HG03097 (cell line): Measurements from ENCODE around the gene NEK9.

Experiments used
- ATAC-seq: cut with Tn5 transposase; IDR thresholded peaks from one replicate; pipeline ENCODE4 v1.9.1; 2021; ENCODE audit not compliant: unreplicated experiment, low FRiP score

NEK9 gene

DNA sequence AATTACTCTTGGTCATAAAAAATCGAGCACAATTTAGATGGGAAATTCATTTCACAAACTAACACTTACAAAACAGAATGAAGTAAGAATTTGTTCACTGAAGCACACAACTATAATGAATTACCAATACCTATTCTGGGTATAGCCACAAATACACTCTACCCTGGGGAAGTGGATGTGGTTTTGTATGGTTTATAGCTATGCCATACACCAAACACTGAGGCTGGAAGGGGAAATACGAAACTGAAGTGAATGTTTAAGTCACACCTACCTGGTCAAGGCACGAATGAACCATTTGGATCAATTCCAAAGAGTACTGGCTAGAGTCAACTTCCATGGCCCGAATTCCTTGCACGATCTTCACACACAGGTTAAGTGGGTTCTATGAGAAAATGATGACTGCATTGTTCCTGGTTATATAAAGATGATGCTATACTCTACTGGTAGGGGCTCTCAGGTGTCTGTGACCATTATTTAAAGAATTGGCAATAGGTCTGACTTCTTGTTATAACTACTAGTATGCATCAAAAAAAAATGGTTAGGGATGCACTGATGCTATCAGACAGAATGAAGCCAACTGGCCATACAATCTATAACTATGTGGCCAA, 12.8 kb downstream of the NEK9 start:
- ATAC-seq: no peak

DNA sequence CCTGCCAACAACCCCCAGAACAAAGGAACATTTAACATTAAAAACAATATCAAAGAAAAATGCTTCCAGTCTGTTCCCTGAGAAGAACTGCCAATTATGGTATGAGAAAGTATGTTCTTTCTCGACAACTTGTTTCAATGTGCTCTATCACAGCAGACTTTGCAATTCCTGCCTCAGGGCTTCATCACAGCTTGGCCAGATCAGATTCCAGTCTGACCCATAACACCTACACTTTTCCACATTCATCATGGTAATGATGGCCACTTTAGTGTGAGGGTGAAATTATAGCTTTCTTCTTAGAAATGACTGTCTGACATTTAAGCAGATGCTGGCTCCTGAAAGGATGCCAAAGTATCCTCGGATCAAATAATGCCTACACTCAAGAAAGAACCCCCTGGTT, 17.0 kb downstream of the NEK9 start:
- ATAC-seq: no peak

- ATAC-seq: no peak
Measured at GRCh38 chr14:75107186-75107585, 19.7 kb downstream of the NEK9 start.

DNA sequence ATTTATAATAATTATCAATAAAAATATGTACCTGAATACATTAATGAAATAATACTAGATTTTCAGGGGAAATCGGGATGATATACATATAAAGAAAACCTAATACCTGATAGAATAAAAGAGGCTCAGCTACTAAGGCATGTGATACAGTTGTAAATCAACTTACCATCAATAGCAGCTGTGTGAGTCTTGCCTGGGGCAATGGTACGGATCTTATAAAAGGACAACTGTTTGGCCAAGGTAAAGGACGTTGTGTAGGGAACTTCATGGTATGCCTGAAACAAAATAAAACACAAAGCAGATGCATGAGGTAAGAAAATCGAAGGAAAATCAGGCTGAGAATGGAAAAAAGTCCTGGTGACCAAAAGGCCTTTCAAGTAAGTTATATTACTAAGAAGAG, 25.4 kb downstream of the NEK9 start:
- no peak for ATAC-seq

DNA sequence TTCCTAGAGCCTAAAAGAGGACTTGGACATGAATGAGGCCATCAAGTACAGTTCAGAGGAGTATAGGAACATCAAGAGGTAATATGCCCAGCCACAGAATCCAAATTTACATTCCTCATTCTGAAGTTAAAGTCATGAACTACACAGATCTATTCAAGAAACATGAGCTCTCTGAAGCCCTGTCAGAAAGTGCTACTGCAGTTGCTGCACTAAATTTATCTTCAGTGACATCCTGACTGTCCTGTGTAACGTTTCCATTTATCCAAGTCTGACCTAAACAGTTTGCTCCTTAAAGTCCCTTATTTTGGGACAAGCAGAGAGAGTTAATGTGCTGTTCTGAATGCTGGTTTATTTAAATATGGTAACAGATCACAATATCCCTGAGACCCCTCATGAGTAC, 28.2 kb downstream of the NEK9 start:
- no peak for ATAC-seq

DNA sequence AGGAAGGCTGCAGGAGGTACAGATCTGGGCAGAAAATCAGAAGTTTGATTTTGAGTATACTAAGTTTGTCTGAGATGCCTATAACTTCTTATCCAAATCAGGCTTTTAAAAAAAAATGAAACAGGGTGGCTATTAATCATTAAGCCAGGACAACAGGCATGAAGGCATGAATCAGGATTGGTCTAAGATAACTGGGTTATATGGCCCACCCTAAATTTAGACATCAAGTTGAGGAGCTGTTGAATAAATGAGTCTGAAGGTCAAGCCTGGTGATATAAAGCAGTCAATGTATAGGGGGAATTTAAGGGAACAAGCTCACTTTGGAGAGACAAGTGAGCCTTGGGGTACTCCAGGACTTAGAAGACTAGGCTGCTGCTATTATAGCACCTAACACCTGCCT, 28.6 kb downstream of the NEK9 start:
- ATAC-seq: no peak

DNA sequence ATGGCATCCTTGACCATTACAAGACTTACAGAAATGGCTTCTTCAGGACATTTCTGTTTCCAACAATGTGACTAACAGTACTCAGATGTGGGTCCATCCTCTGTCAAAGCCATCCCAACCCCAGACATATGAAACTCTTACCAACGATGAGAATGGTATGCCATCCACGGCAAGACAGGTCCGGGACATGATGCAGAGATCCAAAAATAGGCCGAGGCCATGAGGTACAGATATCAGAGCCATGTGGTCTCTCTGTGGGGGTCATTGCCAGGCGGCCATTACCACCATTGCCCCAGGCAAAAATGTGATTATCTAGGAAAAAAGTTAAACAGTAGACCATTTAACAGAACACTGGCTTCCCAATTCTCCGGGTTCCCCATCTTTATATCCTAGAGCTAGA, 29.9 kb downstream of the NEK9 start:
- ATAC-seq: no peak

DNA sequence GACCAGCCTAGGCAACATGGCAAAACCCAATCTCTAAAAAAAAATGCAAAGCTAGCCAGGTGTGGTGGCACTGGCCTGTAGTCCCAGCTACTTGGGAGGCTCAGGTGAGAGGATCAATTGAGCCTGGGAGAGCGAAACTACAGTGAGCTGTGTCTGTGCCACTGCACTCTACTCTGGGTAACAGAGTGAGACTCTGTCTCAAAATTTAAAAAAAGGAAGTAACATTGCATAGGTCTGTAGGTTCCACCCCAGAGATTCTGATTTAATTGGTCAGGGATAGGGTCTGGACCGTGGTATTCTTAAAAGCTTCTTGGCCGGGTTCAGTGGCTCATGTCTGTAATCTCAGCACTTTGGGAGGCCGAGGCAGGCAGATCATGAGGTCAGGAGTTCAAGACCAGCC, 31.2 kb downstream of the NEK9 start:
- no peak for ATAC-seq

GRCh38 chr14:75094896-75095295, 32.0 kb downstream of the NEK9 start:
- ATAC-seq: no peak

- ATAC-seq: no peak
Measured at GRCh38 chr14:75092698-75093097, 34.1 kb downstream of the NEK9 start.

DNA sequence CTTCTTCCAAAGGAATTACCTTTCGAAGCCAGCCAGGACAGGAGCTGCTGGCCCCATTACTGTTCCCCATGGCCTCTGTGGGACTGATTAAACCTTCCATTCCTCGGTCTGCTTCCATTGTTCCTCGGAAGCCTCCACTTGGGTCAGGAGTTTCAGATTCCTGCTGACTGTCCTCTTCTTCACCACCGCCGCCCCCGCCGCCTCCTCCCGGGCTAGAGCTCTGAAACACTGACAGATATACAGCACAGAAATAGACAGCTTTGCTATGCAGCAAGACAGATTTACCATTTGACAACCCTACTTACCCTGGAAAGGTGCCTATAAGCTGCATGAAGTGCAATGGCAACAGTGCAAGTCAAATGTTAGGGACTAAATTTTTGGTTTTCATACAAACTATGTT, 35.6 kb downstream of the NEK9 start:
- ATAC-seq: no peak

GRCh38 chr14:75090353-75090752, 36.5 kb downstream of the NEK9 start:
- no peak for ATAC-seq

GRCh38 chr14:75088566-75089373, 38.1 kb downstream of the NEK9 start:
- ATAC-seq: no peak

DNA sequence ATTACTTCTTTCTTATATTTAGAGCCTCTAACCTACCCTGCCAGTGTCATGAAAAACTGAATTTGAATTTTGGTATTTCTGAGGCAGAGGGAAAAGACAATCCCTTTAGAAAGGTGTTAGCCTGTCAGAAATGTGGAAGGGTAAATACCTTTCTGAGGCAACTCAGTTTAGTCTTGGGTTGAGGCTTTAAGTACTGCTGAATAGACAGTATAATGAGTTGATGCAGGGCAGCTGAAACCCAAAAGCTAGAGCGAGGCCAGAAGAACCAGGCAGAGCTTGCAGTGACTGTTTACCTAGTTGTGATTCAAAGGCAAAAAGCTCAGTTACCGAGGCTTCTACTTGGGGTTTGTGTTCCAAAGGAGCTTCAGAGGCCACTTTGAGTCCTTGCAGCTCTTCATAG, 38.7 kb downstream of the NEK9 start:
- ATAC-seq: no peak

- ATAC-seq: no peak
Measured at GRCh38 chr14:75084513-75084912, 42.3 kb downstream of the NEK9 start.

DNA sequence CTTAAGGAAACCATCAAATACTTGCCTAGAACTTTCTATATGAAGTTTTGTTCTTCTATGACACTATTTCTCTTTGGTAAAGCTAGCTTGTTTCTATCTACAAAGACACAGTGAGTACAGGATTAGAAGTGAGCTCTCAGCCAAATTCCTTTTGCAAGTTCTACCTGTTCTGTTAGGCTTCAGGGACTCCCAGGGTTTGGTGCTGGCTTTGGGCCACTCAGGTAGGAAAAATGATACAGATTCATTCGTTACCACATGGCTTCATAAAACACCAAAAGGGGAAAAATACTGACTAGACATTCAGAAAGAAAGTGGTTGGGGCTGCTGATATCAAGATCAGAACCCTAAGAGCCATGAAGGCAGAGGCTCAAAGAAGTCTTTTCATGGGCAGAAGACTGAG, 43.6 kb downstream of the NEK9 start:
- no peak for ATAC-seq

DNA sequence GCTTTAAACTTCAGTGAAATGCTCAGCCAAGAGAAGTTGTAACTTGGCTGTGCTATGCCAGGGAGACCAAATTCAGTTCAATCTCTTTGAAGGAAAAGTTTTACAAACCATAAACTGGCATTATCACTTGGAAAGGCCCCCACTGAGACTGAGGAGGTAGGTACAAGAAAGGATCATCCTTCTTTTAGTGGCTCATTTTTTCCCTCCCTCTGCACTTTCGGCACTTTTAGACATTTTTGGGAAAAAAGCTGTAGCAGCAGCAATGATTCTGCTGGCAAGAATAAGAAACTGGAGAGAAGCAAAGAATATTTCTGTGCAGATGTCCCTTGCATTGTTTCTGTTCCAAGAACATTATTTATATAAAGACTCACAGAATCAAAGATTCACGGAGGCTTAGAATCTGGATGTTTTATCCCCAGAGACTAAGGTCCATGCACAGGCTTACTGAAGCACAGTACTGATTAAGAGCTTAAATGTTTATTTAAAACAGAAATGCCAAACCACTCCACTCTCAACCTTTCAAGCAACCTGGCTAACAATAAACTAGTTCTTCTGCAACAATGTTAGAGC, 45.1 kb downstream of the NEK9 start:
- no peak for ATAC-seq

DNA sequence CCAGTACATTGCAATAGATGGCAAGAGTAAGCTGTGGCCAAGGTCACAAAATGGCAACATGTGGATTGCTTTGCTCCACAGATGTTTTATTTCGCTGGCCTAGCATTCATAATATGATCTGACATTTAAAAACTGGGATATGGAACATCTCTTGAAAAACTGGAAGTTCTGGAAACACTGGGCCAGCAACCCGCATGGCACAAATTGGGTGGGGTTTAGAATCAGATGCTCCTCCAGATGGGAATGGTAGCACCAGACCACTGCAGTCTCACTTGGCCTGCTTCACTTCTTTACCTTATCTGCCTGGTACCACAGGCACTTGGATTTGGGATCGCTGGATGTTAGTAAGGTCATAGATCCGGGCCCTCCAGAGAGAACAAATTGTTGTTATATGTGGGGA, 47.3 kb downstream of the NEK9 start:
- no peak for ATAC-seq

DNA sequence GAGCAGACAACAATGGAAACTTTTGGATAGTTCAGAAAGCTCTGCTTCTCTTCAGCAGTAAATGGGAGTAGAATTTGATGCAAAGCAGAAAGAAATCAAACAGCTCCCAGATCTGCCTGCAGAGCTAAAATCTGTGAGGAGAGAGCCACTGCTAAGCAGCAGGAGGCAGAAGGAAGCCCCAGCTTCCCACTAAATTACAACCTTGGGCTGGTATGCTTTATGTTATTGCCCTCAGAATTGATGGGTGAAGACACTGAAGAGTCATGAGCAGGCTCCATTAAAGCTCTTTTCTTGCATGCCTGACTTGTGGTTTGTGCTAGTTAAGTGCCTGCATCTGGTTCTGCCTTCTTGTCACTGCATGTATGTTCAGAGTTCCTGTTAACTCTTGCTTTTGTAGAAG, 49.1 kb downstream of the NEK9 start:
- no peak for ATAC-seq

GRCh38 chr14:75070383-75070782, 56.5 kb downstream of the NEK9 start:
- ATAC-seq: no peak

- no peak for ATAC-seq
Measured at GRCh38 chr14:75069811-75070145, 57.1 kb downstream of the NEK9 start.

DNA sequence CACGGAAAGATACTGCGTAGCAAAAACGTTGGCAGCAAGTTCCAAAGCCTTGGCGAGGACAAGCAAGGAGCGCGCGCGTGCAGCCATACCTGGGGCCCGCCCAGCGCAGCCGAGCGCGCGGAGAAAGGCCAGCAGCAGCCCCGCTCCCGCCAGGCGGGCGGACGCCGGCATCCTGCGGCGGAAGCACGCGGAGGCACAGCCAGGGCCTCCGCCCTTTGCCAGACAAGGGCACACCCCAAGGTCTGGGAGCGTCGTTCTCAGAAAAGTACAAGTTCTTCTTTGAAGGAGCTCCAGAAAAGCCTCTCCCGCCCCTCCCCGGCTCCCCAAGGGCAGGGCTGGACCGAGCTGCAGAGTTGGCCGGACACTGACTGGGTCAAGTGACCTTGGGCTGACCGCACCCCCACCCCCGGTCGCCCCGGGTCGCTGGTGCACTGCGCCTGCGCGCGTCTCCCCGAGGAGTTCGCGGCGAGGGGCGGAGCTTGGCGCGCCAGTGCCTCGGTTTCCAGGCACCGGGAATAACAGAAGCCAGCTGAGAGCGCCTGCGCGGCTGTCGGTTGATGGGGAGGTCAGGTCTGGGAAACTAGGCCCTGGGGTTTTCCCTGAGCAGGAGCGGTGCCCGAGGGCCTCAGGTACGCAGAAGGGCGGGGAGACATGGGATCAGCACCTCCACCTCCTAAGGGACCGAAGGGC, 57.6 kb downstream of the NEK9 start, which contains the start of gene ZC2HC1C:
Gene ZC2HC1C (plus strand): TSS at position 521 of the 690 bp plus-strand sequence. CDS start 933 bp downstream, outside the sequence.
- ATAC-seq: peak; percentile 54
